ENCODE data around the gene PLD1. TPM values are rescaled to one million over a fixed set of nuclear protein-coding genes. Genes with fewer than 3 reads are reported as not detected.
"Not testable (repeated sequence)": the region's sequence is repeated elsewhere in the genome, so short reads cannot be mapped to it uniquely, and the experiment has no call there.

The PLD1 gene
- total RNA-seq, 1 donor from 2014 or later: 13.9 TPM

DNA sequence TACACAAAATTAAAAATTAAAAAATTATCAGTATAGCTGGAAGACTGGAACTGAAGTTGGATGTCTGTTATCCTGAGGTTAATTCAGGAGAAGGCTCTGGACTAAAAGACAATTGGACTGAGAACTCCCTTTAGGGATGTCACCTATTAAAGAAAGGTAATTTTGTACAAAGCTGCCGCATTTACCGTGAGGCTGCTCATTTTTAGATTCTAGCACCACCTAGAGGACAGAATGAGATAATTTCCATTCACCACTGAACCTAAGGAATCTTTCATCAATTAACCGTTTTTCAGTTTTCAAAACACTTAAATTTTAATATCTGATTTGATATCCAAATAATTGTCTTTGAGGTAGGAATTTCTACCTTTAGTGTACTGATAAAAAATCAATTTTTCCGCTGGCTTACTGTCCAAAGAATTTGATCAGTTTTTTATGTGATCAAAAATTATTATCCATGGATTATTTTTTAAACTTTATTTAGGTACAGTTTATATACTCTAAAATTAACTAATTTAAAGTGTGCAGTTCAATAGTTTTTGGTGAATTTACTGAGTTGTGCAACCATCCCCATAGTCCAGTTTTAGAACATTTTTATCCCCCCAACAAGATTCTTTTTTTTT, 243.4 kb downstream of the PLD1 start:
- TF ChIP-seq, protein P1, sequence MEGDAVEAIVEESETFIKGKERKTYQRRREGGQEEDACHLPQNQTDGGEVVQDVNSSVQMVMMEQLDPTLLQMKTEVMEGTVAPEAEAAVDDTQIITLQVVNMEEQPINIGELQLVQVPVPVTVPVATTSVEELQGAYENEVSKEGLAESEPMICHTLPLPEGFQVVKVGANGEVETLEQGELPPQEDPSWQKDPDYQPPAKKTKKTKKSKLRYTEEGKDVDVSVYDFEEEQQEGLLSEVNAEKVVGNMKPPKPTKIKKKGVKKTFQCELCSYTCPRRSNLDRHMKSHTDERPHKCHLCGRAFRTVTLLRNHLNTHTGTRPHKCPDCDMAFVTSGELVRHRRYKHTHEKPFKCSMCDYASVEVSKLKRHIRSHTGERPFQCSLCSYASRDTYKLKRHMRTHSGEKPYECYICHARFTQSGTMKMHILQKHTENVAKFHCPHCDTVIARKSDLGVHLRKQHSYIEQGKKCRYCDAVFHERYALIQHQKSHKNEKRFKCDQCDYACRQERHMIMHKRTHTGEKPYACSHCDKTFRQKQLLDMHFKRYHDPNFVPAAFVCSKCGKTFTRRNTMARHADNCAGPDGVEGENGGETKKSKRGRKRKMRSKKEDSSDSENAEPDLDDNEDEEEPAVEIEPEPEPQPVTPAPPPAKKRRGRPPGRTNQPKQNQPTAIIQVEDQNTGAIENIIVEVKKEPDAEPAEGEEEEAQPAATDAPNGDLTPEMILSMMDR (IDR thresholded peaks at IDR 0.05): peak; percentile 89
- peaks cover 7% of the 10 kb centered on the region for H3K9me3 Mint-ChIP-seq (ENCODE audit: unreplicated experiment)
- peaks cover 3% of the 10 kb centered on the region for H3K36me3 Mint-ChIP-seq (ENCODE audit: unreplicated experiment)
- H3K4me3 Mint-ChIP-seq (ENCODE audit: unreplicated experiment): no peak overlapping the region
- no peaks in the 10 kb centered on the region for H3K27me3 Mint-ChIP-seq (ENCODE audit: unreplicated experiment)
- no peak overlapping the region for H3K27ac Mint-ChIP-seq (ENCODE audit: unreplicated experiment)
- H3K4me1 Mint-ChIP-seq (ENCODE audit: unreplicated experiment): peaks cover 21% of the 10 kb centered on the region
- DNase-seq (ENCODE audit: extremely low spot score, unreplicated experiment): no peak

DNA sequence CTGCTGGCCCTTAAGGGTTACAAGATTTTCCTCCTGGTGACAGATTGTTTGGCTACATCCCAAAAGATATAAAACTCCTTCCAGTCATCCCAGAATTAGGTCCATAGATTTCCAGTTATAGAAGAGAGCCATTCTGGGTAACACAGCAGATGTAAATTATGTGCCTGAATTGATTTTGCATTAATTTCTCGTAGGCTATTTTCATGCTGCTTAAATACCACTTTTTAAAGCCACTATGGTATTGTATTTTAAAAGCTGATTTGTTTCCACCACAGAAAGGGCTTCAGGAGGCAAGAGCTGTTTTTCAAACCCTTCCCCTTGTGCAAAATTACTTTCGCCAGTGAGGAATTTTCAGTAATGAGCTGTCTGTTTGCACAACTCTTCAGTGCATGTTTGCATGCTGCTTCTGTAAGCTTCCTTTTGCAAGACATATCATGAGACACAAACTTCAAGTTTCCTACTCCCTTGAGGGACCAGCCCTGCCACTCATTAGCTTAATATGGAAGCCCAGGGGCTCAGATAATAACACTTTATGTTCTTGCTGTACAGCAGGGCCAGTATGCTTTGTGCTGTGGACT, 244.7 kb downstream of the PLD1 start:
- H3K27me3 Mint-ChIP-seq (ENCODE audit: unreplicated experiment): no peaks in the 10 kb centered on the region
- peaks cover under 1% of the 10 kb centered on the region for H3K9me3 Mint-ChIP-seq (ENCODE audit: unreplicated experiment)
- TF ChIP-seq, protein P1 (IDR thresholded peaks at IDR 0.05): no peak
- no peak for DNase-seq (ENCODE audit: extremely low spot score, unreplicated experiment)
- H3K4me3 Mint-ChIP-seq (ENCODE audit: unreplicated experiment): no peak overlapping the region
- peaks cover 21% of the 10 kb centered on the region for H3K4me1 Mint-ChIP-seq (ENCODE audit: unreplicated experiment)
- no peak overlapping the region for H3K27ac Mint-ChIP-seq (ENCODE audit: unreplicated experiment)
- H3K36me3 Mint-ChIP-seq (ENCODE audit: unreplicated experiment): peaks cover 3% of the 10 kb centered on the region

DNA sequence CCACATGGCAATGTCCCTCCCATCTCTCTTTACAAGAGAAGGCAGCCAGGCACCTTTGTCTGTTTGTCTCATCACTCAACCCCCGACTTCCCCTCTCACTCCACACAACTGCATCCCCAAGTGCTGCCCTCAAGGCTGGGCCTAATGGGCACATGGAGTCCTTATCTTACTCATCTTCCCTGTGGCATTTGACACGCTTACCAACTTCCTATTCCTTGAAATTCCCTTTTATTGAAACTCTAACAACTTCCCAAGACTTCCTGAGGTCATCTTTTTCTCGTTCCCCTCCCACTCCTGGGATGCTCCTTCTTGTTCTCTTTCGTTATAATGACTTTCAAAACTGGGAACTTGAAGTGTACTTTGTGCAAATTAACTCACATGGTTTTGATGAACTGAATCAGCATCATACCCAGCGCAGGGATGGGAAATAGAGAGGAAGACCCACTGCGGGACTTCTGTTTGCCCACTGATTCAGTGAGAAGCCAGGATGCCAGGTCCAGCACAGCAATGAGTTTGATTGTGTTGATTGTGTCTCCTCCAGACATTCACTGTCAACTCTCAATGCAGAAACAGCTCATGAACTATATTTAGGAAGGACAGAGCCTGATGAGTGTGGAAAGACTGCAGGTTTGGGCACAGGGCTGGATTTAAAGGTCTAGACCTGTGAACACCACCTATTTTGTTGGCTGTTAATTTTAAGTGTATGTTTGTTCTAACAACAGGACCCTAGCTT, 245.4 kb downstream of the PLD1 start:
- H3K36me3 Mint-ChIP-seq (ENCODE audit: unreplicated experiment): peaks cover 3% of the 10 kb centered on the region

DNA sequence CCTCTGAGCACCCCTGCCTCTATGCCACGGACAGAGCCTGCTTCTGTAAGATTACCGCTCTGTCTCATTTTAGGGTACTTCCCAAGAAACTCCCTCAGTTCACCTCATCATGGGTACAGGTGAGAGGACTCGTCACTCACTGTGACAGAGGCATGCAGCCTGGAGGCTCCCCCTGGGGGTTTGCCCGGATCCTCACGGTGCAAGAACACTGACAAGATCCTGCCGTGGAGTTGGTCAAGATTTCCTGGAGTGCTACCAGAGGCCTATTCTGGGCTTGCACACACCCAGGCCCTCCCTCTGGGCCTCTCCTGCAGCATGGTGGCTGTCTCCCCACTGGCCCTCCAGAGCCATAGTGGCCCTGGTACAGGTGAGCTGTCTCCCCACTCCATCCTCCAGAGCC, 247.0 kb downstream of the PLD1 start:
- DNase-seq (ENCODE audit: extremely low spot score, unreplicated experiment): no peak
- H3K27ac Mint-ChIP-seq (ENCODE audit: unreplicated experiment): no peak overlapping the region
- H3K4me3 Mint-ChIP-seq (ENCODE audit: unreplicated experiment): no peak overlapping the region
- no peaks in the 10 kb centered on the region for H3K36me3 Mint-ChIP-seq (ENCODE audit: unreplicated experiment)
- no peaks in the 10 kb centered on the region for H3K9me3 Mint-ChIP-seq (ENCODE audit: unreplicated experiment)
- H3K4me1 Mint-ChIP-seq (ENCODE audit: unreplicated experiment): peaks cover 21% of the 10 kb centered on the region
- TF ChIP-seq, protein P1 (IDR thresholded peaks at IDR 0.05): no peak
- no peaks in the 10 kb centered on the region for H3K27me3 Mint-ChIP-seq (ENCODE audit: unreplicated experiment)

More for the DNA sequence above, 245.4 kb downstream of the PLD1 start:
- DNase-seq (ENCODE audit: extremely low spot score, unreplicated experiment): no peak
- no peak overlapping the region for H3K27ac Mint-ChIP-seq (ENCODE audit: unreplicated experiment)
- TF ChIP-seq, protein P1 (IDR thresholded peaks at IDR 0.05): no peak
- H3K4me1 Mint-ChIP-seq (ENCODE audit: unreplicated experiment): peaks cover 21% of the 10 kb centered on the region
- H3K9me3 Mint-ChIP-seq (ENCODE audit: unreplicated experiment): no peaks in the 10 kb centered on the region
- no peak overlapping the region for H3K4me3 Mint-ChIP-seq (ENCODE audit: unreplicated experiment)
- no peaks in the 10 kb centered on the region for H3K27me3 Mint-ChIP-seq (ENCODE audit: unreplicated experiment)

DNA sequence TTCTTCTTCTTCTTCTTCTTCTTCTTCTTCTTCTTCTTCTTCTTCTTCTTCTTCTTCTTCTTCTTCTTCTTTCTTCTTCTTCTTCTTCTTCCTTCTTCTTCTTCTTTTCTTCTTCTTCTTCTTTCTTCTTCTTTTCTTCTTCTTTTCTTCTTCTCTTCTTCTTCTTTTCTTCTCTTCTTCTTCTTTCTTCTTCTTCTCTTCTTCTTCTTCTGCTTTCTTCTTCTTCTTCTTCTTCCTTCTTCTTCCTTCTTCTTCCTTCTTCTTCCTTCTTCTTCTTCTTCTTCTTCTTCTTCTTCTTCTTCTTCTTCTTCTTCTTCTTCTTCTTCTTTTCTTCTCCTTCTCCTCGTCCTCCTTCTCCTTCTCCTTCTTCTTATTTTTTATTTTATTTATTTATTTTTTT, 247.8 kb downstream of the PLD1 start:
- not testable (repeated sequence) for H3K36me3 Mint-ChIP-seq (ENCODE audit: unreplicated experiment); H3K27me3 Mint-ChIP-seq (ENCODE audit: unreplicated experiment); H3K4me3 Mint-ChIP-seq (ENCODE audit: unreplicated experiment); H3K27ac Mint-ChIP-seq (ENCODE audit: unreplicated experiment); DNase-seq (ENCODE audit: extremely low spot score, unreplicated experiment); H3K9me3 Mint-ChIP-seq (ENCODE audit: unreplicated experiment)
- H3K4me1 Mint-ChIP-seq (ENCODE audit: unreplicated experiment): peaks cover 21% of the 10 kb centered on the region
